GM18499 (cell line): Measurements from ENCODE around the gene RBM4.
"Not testable (repeated sequence)": the region's sequence is repeated elsewhere in the genome, so short reads cannot be mapped to it uniquely, and the experiment has no call there.

ENCODE experiments used
- ATAC-seq: cut with Tn5 transposase; IDR thresholded peaks from one replicate; pipeline ENCODE4 v1.9.1; 2021; ENCODE audit warnings: moderate number of reproducible peaks; ENCODE audit not compliant: insufficient read depth, unreplicated experiment

The RBM4 gene

DNA sequence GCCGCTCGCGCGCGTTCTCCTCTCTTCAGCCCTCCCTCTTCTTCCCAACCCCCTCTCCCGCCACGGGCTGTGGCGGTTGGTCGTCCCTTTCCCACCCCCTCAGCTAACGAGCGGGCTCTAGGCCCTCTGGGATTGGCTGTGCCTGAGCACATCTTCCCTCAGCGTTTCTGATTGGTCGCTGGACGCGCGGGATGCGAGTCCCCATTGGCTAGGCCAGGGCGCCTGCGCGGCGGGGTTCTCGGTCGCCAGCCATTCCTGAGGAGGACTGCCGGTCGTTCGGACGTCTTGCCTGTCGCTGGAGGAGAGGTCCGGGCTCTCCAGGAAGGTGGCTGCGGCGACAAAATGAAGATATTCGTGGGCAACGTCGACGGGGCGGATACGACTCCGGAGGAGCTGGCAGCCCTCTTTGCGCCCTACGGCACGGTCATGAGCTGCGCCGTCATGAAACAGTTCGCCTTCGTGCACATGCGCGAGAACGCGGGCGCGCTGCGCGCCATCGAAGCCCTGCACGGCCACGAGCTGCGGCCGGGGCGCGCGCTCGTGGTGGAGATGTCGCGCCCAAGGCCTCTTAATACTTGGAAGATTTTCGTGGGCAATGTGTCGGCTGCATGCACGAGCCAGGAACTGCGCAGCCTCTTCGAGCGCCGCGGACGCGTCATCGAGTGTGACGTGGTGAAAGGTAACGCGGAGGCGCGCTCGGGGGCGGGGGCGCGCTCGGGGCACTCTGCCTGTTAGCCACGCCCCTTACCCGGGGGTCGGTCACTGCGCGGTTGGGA is 21.9 kb upstream of the RBM4 start, which contains the start of gene RBM14:
Gene RBM14 (plus strand): TSS at position 252 of the 776 bp plus-strand sequence. CDS start 91 bp downstream, at position 343.
- ATAC-seq, result peak; percentile 67

DNA sequence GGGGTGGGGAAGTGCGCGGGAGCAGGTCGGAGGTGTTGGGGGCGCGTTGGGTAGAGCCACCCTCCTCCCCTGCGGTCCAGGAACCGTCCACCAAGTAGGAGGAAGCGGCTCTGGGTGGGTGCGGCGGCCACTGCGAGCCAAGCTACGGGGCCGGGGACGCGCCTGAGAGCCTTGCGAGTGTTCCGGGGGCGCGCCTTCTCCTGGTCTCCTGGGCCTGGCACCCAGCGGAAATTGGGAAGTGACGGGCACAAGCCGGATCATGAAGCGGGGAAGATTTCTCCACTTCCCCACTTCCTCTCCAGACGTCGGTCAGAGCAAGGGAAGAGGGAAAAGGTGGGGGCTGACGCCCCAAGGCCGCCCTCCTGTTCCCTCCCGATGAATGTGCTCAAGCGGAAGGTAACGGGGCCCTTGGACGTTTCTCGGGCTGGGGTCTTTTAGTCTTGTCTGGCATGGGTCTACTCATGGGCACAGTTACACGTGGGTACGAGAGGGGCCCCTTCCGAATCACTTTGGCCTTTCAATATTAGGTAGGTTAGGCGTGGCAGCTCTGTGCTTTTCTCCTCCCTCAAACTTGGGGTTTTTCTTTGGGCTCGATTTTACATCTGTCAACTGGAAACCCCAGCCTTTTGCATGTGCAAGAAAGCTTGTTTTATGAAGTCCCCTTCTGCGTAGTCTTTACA is 21.2 kb upstream of the RBM4 start:
- no peak for ATAC-seq

DNA sequence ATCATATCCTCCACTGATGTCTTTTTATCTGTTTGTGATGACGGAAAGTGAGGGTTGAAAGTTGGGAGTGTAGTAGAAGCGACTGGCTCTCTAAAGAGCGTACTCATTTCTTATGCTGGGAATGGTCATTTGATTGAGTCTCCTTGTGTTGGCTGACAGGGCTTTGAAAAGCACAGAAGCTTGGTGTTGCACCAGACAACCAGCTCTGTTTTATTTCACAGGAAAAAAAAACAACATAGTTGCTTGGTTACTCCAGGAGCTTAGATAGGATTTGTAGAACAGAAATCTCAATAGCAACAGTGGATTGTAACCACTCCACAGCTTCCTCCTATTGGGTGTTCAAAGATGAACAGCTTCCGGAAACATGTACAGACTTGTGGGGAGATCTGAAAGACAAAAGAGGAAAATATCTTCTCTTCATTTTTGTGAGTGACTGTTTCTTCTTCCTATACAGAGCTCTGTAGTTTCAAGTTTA is 19.4 kb upstream of the RBM4 start:
- no peak for ATAC-seq

DNA sequence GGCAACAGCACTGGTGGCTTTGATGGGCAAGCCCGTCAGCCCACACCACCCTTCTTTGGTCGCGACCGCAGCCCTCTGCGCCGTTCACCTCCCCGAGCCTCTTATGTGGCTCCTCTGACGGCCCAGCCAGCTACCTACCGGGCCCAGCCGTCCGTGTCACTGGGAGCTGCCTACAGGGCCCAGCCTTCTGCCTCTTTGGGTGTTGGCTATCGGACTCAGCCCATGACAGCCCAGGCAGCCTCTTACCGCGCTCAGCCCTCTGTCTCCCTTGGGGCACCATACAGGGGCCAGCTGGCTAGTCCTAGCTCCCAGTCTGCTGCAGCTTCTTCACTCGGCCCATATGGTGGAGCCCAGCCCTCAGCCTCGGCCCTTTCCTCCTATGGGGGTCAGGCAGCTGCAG is 14.1 kb upstream of the RBM4 start:
- ATAC-seq, result no peak

DNA sequence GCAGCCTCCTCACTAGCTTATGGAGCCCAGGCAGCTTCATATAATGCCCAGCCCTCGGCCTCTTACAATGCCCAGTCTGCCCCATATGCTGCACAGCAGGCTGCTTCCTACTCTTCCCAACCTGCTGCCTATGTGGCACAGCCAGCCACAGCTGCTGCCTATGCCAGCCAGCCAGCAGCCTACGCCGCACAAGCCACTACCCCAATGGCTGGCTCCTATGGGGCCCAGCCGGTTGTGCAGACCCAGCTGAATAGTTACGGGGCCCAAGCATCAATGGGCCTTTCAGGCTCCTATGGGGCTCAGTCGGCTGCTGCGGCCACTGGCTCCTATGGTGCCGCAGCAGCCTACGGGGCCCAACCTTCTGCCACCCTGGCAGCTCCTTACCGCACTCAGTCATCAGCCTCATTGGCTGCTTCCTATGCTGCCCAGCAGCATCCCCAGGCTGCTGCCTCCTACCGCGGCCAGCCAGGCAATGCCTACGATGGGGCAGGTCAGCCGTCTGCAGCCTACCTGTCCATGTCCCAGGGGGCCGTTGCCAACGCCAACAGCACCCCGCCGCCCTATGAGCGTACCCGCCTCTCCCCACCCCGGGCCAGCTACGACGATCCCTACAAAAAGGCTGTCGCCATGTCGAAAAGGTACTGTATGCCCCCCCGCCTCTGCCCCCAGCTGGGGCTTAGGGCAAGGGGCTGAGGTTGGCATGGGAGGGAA is 13.3 kb upstream of the RBM4 start:
- ATAC-seq, result no peak

DNA sequence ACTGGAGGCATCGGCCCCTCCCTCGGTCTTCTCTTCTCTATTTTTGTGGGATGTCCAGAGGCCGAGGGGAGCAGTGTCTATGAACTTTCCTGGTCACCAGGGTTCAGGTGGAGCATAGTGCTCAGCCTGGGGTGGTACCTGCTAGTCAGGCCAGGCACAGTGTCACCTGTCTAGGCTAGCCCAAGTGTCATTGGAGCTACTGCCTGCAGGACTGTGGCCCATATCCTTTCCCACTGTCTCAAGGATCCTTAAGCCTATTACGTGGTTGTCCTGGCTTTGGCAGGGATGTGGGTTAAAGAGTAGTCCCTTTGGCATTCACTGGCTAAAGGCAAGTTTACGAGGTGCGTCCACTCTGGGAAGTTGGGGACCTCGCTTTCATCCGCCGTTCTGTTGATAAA is 12.8 kb upstream of the RBM4 start:
- ATAC-seq, result no peak

DNA sequence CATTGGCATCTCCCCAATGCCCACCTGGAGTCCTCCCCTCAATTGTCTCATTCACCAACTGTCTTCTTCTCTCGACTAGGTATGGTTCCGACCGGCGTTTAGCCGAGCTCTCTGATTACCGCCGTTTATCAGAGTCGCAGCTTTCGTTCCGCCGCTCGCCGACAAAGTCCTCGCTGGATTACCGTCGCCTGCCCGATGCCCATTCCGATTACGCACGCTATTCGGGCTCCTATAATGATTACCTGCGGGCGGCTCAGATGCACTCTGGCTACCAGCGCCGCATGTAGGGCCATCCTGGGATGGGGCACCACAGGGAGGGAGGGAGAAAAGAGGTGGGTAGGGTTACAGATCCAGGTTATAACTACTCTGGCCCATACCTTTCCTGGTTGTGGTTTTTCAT is 12.1 kb upstream of the RBM4 start:
- ATAC-seq, result no peak

DNA sequence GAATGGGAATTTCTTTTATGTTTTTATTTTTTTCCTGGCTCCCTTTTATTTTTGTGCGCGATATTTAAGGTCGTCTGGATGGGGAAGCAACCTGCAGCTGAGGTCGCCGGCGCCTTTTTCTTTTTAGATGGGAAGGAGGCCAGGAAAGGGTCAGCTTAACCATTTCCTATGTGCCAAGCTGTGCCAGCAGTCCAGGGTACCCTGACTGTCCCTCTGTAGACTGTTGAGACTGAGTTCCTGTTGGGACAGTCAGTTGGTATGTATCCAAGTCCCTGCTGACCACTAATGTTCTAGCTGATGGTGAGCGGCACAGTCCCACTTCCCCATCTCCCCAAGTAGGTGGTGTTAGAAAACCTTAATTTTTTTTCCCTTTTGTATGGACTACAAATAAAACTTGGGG is 11.6 kb upstream of the RBM4 start:
- no peak for ATAC-seq

DNA sequence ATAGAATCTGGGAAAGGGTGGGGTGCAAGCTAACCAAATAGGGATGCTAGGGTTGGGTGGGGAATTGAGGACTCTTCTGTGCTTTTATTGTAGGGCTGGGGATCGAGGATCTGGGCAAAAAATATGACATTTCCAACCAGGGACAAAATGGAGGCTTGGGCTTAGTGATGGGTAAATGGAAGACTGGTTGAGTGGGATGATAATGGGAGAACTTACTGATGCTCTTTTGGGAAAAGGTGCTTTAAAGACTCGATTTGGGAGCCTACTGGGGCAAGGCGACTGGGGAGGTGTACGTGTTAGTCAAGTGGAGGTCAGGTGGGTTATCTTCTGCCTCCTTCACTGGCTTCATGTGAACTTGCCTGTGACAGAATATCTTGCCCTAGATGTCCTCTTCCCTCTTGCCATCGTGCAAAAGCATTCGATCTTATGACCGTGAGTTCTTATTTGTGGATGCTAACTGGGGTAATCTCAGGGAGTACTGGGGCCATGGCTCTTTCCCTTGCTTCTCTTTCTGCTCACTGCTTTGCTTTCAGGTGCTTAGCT is 10.4 kb upstream of the RBM4 start:
- ATAC-seq, result no peak

DNA sequence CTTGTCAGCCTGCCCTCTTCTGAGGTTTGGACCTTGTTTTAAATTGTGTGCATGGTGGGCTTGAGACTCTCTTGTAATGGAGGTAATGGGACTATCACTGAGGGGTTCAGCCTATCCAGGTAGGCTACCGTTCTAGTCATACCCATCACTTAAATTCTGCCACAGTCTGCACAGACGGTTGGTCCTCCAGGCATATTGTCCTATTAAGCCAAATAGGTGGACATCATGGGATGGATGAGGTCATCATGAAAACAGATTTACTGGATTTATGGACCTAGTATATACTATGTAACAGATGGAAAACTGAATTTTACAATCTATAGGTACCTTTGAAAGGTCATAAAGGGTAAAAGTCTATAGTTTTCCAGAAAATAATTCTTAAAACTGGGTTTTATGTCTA is 9.1 kb upstream of the RBM4 start:
- no peak for ATAC-seq

DNA sequence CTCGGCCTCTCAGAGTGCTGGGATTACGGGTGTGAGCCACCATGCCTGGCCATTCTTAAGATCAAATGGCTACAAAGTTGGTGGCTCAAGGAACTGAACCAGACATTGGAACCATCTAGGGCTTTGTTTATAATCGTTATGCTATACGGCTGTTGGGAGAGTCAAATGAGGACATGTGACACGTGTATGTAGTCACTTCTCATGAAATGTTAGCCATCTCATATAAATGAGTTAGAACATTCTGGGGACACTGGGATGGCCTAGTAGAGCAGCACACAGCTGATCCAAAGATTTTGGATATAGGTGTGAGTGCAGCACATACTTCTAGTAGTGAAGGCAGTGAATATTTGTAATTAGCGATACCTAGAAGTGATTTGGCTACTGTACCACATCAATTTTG is 6.6 kb upstream of the RBM4 start:
- ATAC-seq, result no peak

DNA sequence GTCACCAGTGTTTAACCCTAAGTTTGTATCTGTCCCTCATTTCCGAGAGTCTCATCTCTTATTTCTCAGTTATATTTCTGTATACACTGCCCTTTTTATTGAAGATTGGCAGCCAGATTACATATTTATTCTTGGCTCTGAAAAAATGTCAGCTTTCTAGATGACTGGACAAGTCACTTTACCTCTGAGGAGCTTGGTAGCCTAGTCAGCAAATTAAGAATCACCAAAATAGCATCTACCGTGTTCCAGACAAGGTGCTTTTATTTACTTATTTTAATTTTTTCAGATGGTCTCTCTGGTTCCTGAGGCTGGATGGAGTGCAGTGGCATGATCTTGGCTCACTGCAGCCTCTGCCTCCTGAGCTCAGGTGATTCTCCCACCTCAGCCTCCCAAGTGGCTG is 5.6 kb upstream of the RBM4 start:
- ATAC-seq, result no peak

DNA sequence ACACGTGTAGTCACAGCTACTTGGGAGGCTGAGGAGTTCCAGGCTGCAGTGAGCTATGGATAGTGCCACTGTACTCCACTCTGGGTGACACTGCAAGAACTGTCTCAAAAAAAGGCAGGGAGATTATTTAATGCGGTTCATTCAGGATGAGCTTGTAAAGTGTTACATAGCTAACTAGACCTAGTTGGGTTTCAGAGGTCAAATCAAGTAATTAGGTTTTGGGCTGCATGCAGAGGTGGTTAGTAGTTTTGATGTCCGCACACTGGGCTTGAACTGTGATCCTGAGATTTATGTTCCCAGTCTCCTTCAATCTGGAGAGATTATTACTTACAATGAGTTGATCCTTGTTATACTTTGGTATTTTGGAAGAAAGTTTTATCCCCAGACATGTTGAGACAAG is 2.1 kb upstream of the RBM4 start:
- ATAC-seq, result no peak

DNA sequence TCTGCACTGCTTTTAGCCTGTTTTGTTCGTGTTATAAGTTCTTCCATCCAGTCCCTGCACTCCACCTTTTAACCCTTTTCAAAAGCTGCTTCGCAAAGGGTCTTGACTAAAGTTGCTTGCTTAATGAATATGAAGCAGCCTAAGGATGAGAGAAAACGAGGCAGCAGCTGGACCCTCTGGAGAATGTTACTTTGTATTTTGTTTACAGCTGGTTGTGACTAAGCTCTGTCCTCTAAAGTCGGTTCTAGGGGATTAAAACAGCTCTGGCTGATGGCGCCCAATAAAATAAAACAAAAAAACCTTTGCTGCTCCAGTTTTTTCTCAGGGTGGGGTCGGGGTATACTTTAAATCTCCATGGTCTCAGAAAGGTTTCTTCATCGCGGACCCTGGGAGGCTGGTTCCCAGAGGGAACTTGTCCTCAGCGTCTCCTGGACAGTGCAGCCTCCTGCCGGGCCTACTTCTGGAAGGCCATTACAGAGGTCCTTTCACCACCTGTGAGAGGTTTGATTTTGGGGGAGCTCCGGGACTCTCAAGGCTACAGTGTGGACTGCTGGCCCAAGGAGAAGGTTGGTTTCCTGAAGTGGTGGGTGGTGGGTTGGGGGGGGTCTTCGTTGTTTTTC is 836 bp upstream of the RBM4 start:
- ATAC-seq, result no peak

DNA sequence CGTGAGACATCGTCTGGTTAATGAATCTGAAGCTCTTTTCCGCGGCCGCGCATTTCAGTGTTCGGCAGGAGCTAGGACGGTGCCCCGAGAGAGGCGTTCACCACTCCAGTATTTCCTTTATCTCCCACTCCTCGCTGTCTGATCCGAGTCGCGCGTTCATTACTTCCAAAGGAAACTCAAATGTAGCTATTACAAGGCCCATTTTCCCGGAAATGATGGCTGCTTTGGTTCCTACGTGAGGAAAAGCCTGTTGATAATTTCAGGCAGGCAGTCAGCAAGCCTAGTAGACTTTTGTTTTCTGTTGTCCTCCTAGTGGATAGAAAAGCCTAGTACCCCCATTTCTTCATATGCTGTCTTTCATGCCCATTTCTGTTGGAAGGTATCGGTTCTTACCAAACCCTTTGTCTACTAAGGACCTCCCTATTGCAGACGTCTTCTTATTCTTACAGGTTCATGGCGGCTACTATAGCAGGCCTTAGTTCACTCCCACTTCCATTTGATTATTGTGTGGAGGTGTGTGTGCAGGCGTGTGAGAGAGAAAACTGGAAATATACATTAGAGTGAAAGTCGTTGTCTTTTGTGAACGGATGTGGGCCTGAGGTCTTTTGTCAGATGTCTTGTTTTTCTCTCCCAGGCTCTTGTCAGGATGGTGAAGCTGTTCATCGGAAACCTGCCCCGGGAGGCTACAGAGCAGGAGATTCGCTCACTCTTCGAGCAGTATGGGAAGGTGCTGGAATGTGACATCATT is 737 bp downstream of the RBM4 start:
- ATAC-seq, result no peak

DNA sequence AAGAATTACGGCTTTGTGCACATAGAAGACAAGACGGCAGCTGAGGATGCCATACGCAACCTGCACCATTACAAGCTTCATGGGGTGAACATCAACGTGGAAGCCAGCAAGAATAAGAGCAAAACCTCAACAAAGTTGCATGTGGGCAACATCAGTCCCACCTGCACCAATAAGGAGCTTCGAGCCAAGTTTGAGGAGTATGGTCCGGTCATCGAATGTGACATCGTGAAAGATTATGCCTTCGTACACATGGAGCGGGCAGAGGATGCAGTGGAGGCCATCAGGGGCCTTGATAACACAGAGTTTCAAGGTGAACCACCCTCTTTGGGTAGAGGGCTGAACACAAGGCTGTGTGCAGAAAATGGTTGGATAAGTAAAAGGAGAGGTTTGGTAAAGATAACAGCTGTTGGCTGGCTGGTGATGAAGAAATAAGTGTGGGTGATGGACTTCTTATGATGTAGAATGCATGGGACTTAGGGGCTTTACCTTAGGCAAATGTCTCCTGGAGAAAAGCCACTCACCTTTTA is 1.4 kb downstream of the RBM4 start:
- ATAC-seq, result not testable (repeated sequence)

DNA sequence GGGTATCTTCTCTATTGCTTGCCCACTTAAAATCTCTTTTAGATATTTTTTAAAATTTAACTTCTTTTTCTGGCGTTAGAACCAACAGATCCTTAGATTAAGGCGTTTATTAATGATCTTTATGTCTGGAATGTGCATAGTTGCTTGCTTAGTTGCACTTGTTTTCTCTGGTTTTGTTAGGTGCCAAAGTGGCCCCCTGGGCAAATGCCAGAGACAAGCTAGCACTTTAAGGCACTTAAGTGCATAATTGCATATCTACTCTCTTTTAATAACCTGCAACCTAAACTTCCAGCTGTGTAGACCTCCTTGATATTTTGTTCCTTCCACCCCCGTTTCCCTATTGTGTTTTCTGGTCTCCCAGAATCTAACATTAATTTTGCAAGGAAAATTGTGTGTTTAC is 3.3 kb downstream of the RBM4 start:
- no peak for ATAC-seq

DNA sequence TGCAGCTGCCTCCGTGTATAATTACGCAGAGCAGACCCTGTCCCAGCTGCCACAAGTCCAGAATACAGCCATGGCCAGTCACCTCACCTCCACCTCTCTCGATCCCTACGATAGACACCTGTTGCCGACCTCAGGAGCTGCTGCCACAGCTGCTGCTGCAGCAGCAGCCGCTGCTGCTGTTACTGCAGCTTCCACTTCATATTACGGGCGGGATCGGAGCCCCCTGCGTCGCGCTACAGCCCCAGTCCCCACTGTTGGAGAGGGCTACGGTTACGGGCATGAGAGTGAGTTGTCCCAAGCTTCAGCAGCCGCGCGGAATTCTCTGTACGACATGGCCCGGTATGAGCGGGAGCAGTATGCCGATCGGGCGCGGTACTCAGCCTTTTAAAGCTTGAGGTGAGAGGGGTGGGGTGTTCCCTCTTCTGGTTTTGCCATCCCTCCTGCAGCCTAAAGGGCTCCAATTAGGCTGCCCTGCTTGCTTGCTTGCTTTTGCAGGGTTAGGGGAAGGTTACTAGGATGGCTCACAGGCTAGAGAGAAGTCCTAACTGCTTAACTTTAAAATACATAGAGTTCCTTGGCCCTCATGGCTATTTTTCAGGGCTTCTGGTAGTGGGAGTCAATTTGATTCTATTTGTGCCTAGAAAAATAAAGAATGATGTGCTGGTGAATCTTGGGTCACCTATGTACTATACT is 5.4 kb downstream of the RBM4 start:
- no peak for ATAC-seq

DNA sequence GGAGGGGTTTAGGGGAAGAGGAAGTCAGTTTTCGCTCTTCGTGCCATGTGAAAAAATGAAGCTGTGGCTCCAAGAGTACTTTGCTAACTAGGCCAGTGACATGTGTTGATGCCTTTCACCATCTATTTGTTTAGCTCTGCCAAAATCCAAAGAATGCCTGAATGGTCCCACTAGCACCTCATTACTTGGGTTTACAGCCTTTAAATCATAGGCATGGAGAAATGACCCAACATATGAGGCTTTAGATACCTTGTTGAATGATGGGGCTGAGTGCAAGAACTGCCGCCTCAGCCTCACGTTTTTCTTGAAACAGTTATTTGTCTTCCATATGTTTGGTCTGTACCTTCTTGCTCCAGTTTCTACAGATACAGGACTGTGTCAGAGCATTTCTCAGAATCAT is 8.3 kb downstream of the RBM4 start:
- ATAC-seq, result no peak
